GM12878 (cell line): Measurements from ENCODE around the gene SLC4A1. TPM values are rescaled to one million over a fixed set of nuclear protein-coding genes. Genes with fewer than 3 reads are reported as not detected.

Source experiments
- ATAC-seq: fragments of 200-7000 bp; cut with Tn5 transposase; 3 replicates; pipeline ENCODE4 v1.9.1; 2020; ENCODE audit warnings: mild to moderate bottlenecking, moderate library complexity
- BruUV-seq: library from RNA; stranded (reverse); fragments of 400-500 nt; replicated peaks from 2 replicates; lab custom pipeline; 2021; lab: Mats Ljungman, UMichigan
- CTCF ChIA-PET: fragments of 300-600 bp; sonication (Branson Sonifier 250); formaldehyde crosslinking; extraction: SDS; loops from one replicate; lab custom pipeline; 2021; ENCODE audit warnings: inconsistent platforms; lab: Yijun Ruan, JAX
- POLR2A ChIA-PET: fragments of 350-600 bp; formaldehyde crosslinking; extraction: SDS; loops from one replicate; lab custom pipeline; 2021; ENCODE audit warnings: inconsistent platforms; lab: Charles Lee
- RAD21 ChIA-PET: fragments of 300-600 bp; sonication (Branson Sonifier 250); formaldehyde crosslinking; loops from one replicate; lab custom pipeline; 2023; ENCODE audit warnings: antibody characterized with exemption; ENCODE audit not compliant: unreplicated experiment; lab: Charles Lee
- SMC1A ChIA-PET: fragments of 300-600 bp; sonication (Branson Sonifier 250); formaldehyde crosslinking; loops from one replicate; lab custom pipeline; 2023; ENCODE audit not compliant: unreplicated experiment, uncharacterized antibody; lab: Charles Lee
- DNase-seq: peaks from one replicate; pipeline ENCODE4 v3.0.0-alpha.2; 2011; ENCODE audit warnings: low read depth, low spot score
- FAIRE-seq: peaks from 3 replicates; lab custom pipeline; 2011; peaks lifted over from hg19 to GRCh38; lab: Jason Lieb, UNC
- H2AFZ ChIP-seq: 2 replicates; pipeline ENCODE4 v1.6.0; 2011; ENCODE audit warnings: low read depth, low read length, control low read depth; ENCODE audit not compliant: control insufficient read depth
- H3K27ac ChIP-seq: 2 replicates; pipeline ENCODE4 v1.5.1; 2011; ENCODE audit warnings: control low read depth; ENCODE audit not compliant: control insufficient read depth, insufficient read depth
- H3K27me3 ChIP-seq, 2 experiments: replicated peaks in 1 of 2; 2 replicates each; pipeline versions ENCODE4 v1.6.0 to v1.6.1; 2011; ENCODE audit warnings: low read length in 1 of 2; ENCODE audit not compliant: control insufficient read depth in 2 of 2, insufficient read depth in 2 of 2
- H3K36me3 ChIP-seq, 2 experiments: 2 replicates each; pipeline ENCODE4 v1.5.1; 2011; ENCODE audit warnings: low read length in 1 of 2; ENCODE audit not compliant: control insufficient read depth in 2 of 2, insufficient read depth in 2 of 2
- H3K4me1 ChIP-seq: 2 replicates; pipeline ENCODE4 v1.6.1; 2011; ENCODE audit warnings: mild to moderate bottlenecking, low read length, moderate library complexity, mixed read lengths; ENCODE audit not compliant: control insufficient read depth, insufficient read depth
- H3K4me2 ChIP-seq: 2 replicates; pipeline ENCODE4 v1.6.0; 2011; ENCODE audit warnings: control low read depth; ENCODE audit not compliant: control insufficient read depth, insufficient read depth
- H3K4me3 ChIP-seq: fragments of 200-600 bp; sonication (generic); 2 replicates; pipeline ENCODE4 v1.5.1; 2016
- H3K79me2 ChIP-seq: 2 replicates; pipeline ENCODE4 v1.6.0; 2011; ENCODE audit warnings: low read length; ENCODE audit not compliant: control insufficient read depth, insufficient read depth
- H3K9ac ChIP-seq: 2 replicates; pipeline ENCODE4 v1.8.0; 2011; ENCODE audit warnings: low read length, control low read depth, mixed read lengths; ENCODE audit not compliant: control insufficient read depth, insufficient read depth
- H3K9me3 ChIP-seq: replicated peaks from 3 replicates; pipeline ENCODE4 v1.5.1; 2011; ENCODE audit warnings: mild to moderate bottlenecking, low read length; ENCODE audit not compliant: control insufficient read depth, insufficient read depth
- H4K20me1 ChIP-seq: 2 replicates; pipeline ENCODE4 v1.6.0; 2011; ENCODE audit not compliant: control insufficient read depth, insufficient read depth
- BCL3 ChIP-seq: IDR thresholded peaks from 2 replicates; pipeline ENCODE4 v1.6.1; 2011; ENCODE audit warnings: borderline replicate concordance, low read depth, mild to moderate bottlenecking, moderate library complexity, low read length; ENCODE audit not compliant: insufficient read depth, poor library complexity, severe bottlenecking
- GABPA ChIP-seq: IDR thresholded peaks from 2 replicates; pipeline ENCODE4 v1.6.1; 2014; ENCODE audit warnings: antibody characterized with exemption, low read depth, mild to moderate bottlenecking, inconsistent platforms
- MAX ChIP-seq: IDR thresholded peaks from 2 replicates; pipeline ENCODE4 v1.6.1; 2012; ENCODE audit warnings: low read depth, low read length, improper control_type of control experiment
- MXI1 ChIP-seq: fragments of 150-350 bp; IDR thresholded peaks from 2 replicates; pipeline ENCODE4 v1.6.1; 2011; ENCODE audit warnings: low read depth, mild to moderate bottlenecking, inconsistent platforms, low read length, improper control_type of control experiment
- PML ChIP-seq: IDR thresholded peaks from 2 replicates; pipeline ENCODE4 v1.6.1; 2012; ENCODE audit warnings: low read length, inconsistent platforms
- YY1 ChIP-seq: IDR thresholded peaks from 2 replicates; pipeline ENCODE4 v1.6.1; 2011; ENCODE audit warnings: low read depth, mild to moderate bottlenecking, low read length
- ZNF24 ChIP-seq: fragments of 450-650 bp; IDR thresholded peaks from 2 replicates; pipeline ENCODE4 v1.6.1; 2017; ENCODE audit warnings: antibody characterized with exemption, mild to moderate bottlenecking
- WGBS: methylation state at CpG from one replicate; pipeline ENCODE4 v1.1.6; 2016; ENCODE audit warnings: low lambda C conversion rate; ENCODE audit not compliant: insufficient replicate concordance, insufficient coverage; ENCODE audit errors: missing lambda C conversion rate; 5-methylcytosine and 5-hydroxymethylcytosine counted together
- in situ Hi-C: fragments of 300-500 bp; cut with MboI; formaldehyde crosslinking; loops from 9 replicates; pipeline ENCODE4 v1.14.3; 2018; ENCODE audit warnings: mixed read lengths
- intact Hi-C: fragments of 100-400 bp; cut with micrococcal nuclease; formaldehyde crosslinking; loops from one replicate; pipeline ENCODE4 v1.14.2; 2022; ENCODE audit not compliant: unreplicated experiment
- polyA plus RNA-seq, 11 experiments: library from polyadenylated mRNA; depleted of rRNA in 4 of 11; unstranded in 6 of 11; stranded (reverse) in 5 of 11; fragments of >200 nt; fragmentation: Nextera tagmentation in 4 of 11; fragmentation: Illumina TruSeq in 1 of 11; extraction: Ambion mirVana in 4 of 11; extraction: Trizol in 1 of 11; gene quantifications; 1 replicate in 1 of 11; 2 replicates in 10 of 11; pipeline versions ENCODE4 v1.2.1 to v1.2.3, GENCODE V29; 2011 to 2016; ENCODE audit warnings: inconsistent platforms in 2 of 11, missing spikeins in 2 of 11, low read depth in 1 of 11
- total RNA-seq, 4 experiments: library from RNA; depleted of rRNA in 3 of 4; stranded (reverse); fragments of >200 nt in 3 of 4; fragmentation: Illumina TruSeq in 1 of 4; extraction: Trizol in 1 of 4; gene quantifications; 2 replicates each; pipeline versions ENCODE4 v1.2.1 to v1.2.3, GENCODE V29; 2013 to 2021

The SLC4A1 gene
- total and polyA plus RNA-seq, 10 of the 15 experiments (the other 5 are each of a cell fraction or from before 2014, with no cell fraction given), result 0.03 TPM; not detected in 9

GRCh38 chr17:44217738-44218343, 50.1 kb downstream of the SLC4A1 start:
- ATAC-seq (no peak), DNase-seq (no peak), FAIRE-seq (no peak)
- 0% methylated on average over 10 of the region's 10 CpGs for WGBS
- in situ Hi-C loops (loop anchor here (25.0 kb wide), 1 partner anchor 294 kb away; the partner anchor contains the start of gene GPATCH8), intact Hi-C loops (loop anchor here (2.0 to 10.0 kb wide), 2 partner anchors 131 to 287 kb away; partner anchors contain the start of gene GPATCH8)
- H3K9ac ChIP-seq, result peak overlapping the region; percentile 77
- BruUV-seq, result no TSS peak
- peaks cover 25 to 29% of the 10 kb centered on the region in 2 experiments for H3K36me3 ChIP-seq
- peak overlapping the region; percentile 21 for H2AFZ ChIP-seq
- TF ChIP-seq GABPA, result no peak
- TF ChIP-seq ZNF24, result no peak
- TF ChIP-seq MXI1, result peak; percentile 26; the same call in 1 of the 2 replicates
- 0 out of 2 replicates have a peak, but pooled peaks have one; percentile 47 for TF ChIP-seq MAX
- no peak for TF ChIP-seq BCL3
- TF ChIP-seq YY1, result 0 out of 2 replicates have a peak, but pooled peaks have one; percentile 11
- TF ChIP-seq PML, result 0 out of 2 replicates have a peak, but pooled peaks have one; percentile 42
- H3K4me3 ChIP-seq, result peak overlapping the region; percentile 82
- peak overlapping the region; percentile 80 for H3K27ac ChIP-seq
- ChIA-PET SMC1A (interaction anchor here (0.7 to 2.6 kb wide), 10 partner anchors 8 to 130 kb away, joined by 3 to 14 read pairs (median 7); partner anchors contain the start of genes GRN and SLC25A39), POLR2A (interaction anchor here (0.6 to 3.0 kb wide), 12 partner anchors 8 to 377 kb away, joined by 3 to 30 read pairs (median 5); partner anchors contain the start of genes GPATCH8, GRN, SLC25A39 and TMUB2), RAD21 (interaction anchor here (0.7 to 2.4 kb wide), 13 partner anchors 8 to 274 kb away, joined by 3 to 14 read pairs (median 5); partner anchors contain the start of genes ATXN7L3 and GRN), CTCF (interaction anchor here (0.9 to 3.9 kb wide), 11 partner anchors 8 to 306 kb away, joined by 3 to 43 read pairs (median 8); partner anchors contain the start of genes ATXN7L3, GRN, SLC25A39 and TMUB2)
- peaks cover 20% of the 10 kb centered on the region for H3K4me1 ChIP-seq
- H3K79me2 ChIP-seq, result peaks cover 71% of the 10 kb centered on the region
- no peaks in the 10 kb centered on the region for H3K9me3 ChIP-seq
- peak overlapping the region; percentile 97 for H3K4me2 ChIP-seq
- no peaks in the 10 kb centered on the region for H3K27me3 ChIP-seq
- H4K20me1 ChIP-seq, result no peaks in the 10 kb centered on the region
